ENCODE measurements around the gene NTRK3. TPM values are rescaled to one million over a fixed set of nuclear protein-coding genes. Genes with fewer than 3 reads are reported as not detected.

The NTRK3 gene
- total RNA-seq, 3 donors from 2014 or later (not counting 1 experiment from before 2014, with no cell fraction given): not detected

- Histone ChIP-seq H3K4me3 (ENCODE audit: low read length) (no peak overlapping the region), H3K36me3 (ENCODE audit: control insufficient read depth, insufficient read depth, low read length) (no peaks in the 10 kb centered on the region), H3K9me3 (ENCODE audit: control insufficient read depth, insufficient read depth, low read length) (no peaks in the 10 kb centered on the region), H3K4me1 (ENCODE audit: control insufficient read depth, insufficient read depth, low read length) (no peaks in the 10 kb centered on the region), H3K27ac (ENCODE audit: low read length) (no peak overlapping the region), H3K27me3 (ENCODE audit: control insufficient read depth, insufficient read depth, low read length) (no peaks in the 10 kb centered on the region)
- TF ChIP-seq CTCF (IDR thresholded peaks at IDR 0.05): no peak
- Mint-ChIP-seq H3K4me1 (no peaks in the 10 kb centered on the region), H3K27ac (no peak overlapping the region), H3K36me3 (no peaks in the 10 kb centered on the region), H3K27me3 (ENCODE audit: low read depth in 2 of 2) (no peaks in the 10 kb centered on the region), H3K4me3 (no peak overlapping the region), H3K9me3 (no peaks in the 10 kb centered on the region)
- WGBS (ENCODE audit: insufficient coverage): 76% methylated on average over 6 of the region's 6 CpGs
- DNase-seq (no peak), ATAC-seq (no peak)
- intact Hi-C loops (cut with micrococcal nuclease): no loop called here
Observed at GRCh38 chr15:88069561-88069960, 187.0 kb downstream of the NTRK3 start.

GRCh38 chr15:88067331-88067685, 189.2 kb downstream of the NTRK3 start:
- Mint-ChIP-seq H3K4me1 (no peaks in the 10 kb centered on the region), H3K36me3 (no peaks in the 10 kb centered on the region), H3K27me3 (ENCODE audit: low read depth in 2 of 2) (no peaks in the 10 kb centered on the region), H3K9me3 (no peaks in the 10 kb centered on the region), H3K27ac (no peak overlapping the region), H3K4me3 (no peak overlapping the region)
- intact Hi-C loops (cut with micrococcal nuclease): no loop called here
- Histone ChIP-seq H3K27ac (ENCODE audit: low read length) (no peak overlapping the region), H3K9me3 (ENCODE audit: control insufficient read depth, insufficient read depth, low read length) (no peaks in the 10 kb centered on the region), H3K4me3 (ENCODE audit: low read length) (no peak overlapping the region), H3K36me3 (ENCODE audit: control insufficient read depth, insufficient read depth, low read length) (no peaks in the 10 kb centered on the region), H3K27me3 (ENCODE audit: control insufficient read depth, insufficient read depth, low read length) (no peaks in the 10 kb centered on the region), H3K4me1 (ENCODE audit: control insufficient read depth, insufficient read depth, low read length) (no peaks in the 10 kb centered on the region)
- no peak for ATAC-seq
- WGBS (ENCODE audit: insufficient coverage): 60% methylated on average over 3 of the region's 3 CpGs
- no peak for TF ChIP-seq CTCF (IDR thresholded peaks at IDR 0.05)
- no peak for DNase-seq

GRCh38 chr15:88066636-88067330, 189.8 kb downstream of the NTRK3 start:
- H3K4me3 Mint-ChIP-seq: no peak overlapping the region
- H3K4me3 ChIP-seq (ENCODE audit: low read length): no peak overlapping the region
- 85% methylated on average over 4 of the region's 4 CpGs for WGBS (ENCODE audit: insufficient coverage)
- ATAC-seq (no peak), DNase-seq (no peak)
- no peaks in the 10 kb centered on the region for H3K4me1 ChIP-seq (ENCODE audit: control insufficient read depth, insufficient read depth, low read length)
- no peaks in the 10 kb centered on the region for H3K27me3 ChIP-seq (ENCODE audit: control insufficient read depth, insufficient read depth, low read length)
- H3K27me3 Mint-ChIP-seq (ENCODE audit: low read depth in 2 of 2): no peaks in the 10 kb centered on the region
- H3K27ac Mint-ChIP-seq: no peak overlapping the region
- intact Hi-C loops (cut with micrococcal nuclease): no loop called here
- no peaks in the 10 kb centered on the region for H3K4me1 Mint-ChIP-seq
- H3K27ac ChIP-seq (ENCODE audit: low read length): no peak overlapping the region
- no peak for TF ChIP-seq CTCF (IDR thresholded peaks at IDR 0.05)
- no peaks in the 10 kb centered on the region for H3K9me3 ChIP-seq (ENCODE audit: control insufficient read depth, insufficient read depth, low read length)
- H3K36me3 Mint-ChIP-seq: no peaks in the 10 kb centered on the region
- no peaks in the 10 kb centered on the region for H3K9me3 Mint-ChIP-seq
- H3K36me3 ChIP-seq (ENCODE audit: control insufficient read depth, insufficient read depth, low read length): no peaks in the 10 kb centered on the region

GRCh38 chr15:88061452-88061851, 195.1 kb downstream of the NTRK3 start:
- no peak for ATAC-seq
- H3K36me3 Mint-ChIP-seq: no peaks in the 10 kb centered on the region
- no peak for DNase-seq
- Histone ChIP-seq H3K9me3 (ENCODE audit: control insufficient read depth, insufficient read depth, low read length) (no peaks in the 10 kb centered on the region), H3K27ac (ENCODE audit: low read length) (no peak overlapping the region), H3K4me1 (ENCODE audit: control insufficient read depth, insufficient read depth, low read length) (no peaks in the 10 kb centered on the region), H3K27me3 (ENCODE audit: control insufficient read depth, insufficient read depth, low read length) (no peaks in the 10 kb centered on the region), H3K36me3 (ENCODE audit: control insufficient read depth, insufficient read depth, low read length) (no peaks in the 10 kb centered on the region), H3K4me3 (ENCODE audit: low read length) (no peak overlapping the region)
- no peak overlapping the region for H3K4me3 Mint-ChIP-seq
- H3K27ac Mint-ChIP-seq: no peak overlapping the region
- 81% methylated on average over 10 of the region's 10 CpGs for WGBS (ENCODE audit: insufficient coverage)
- no peaks in the 10 kb centered on the region for H3K4me1 Mint-ChIP-seq
- intact Hi-C loops (cut with micrococcal nuclease): no loop called here
- H3K27me3 Mint-ChIP-seq (ENCODE audit: low read depth in 2 of 2): no peaks in the 10 kb centered on the region
- no peak for TF ChIP-seq CTCF (IDR thresholded peaks at IDR 0.05)
- H3K9me3 Mint-ChIP-seq: no peaks in the 10 kb centered on the region
